H1 (cell line): ENCODE data around the gene WDR41. TPM values are rescaled to one million over a fixed set of nuclear protein-coding genes. Genes with fewer than 3 reads are reported as not detected.

Experiments used
- CTCF ChIA-PET: fragments of 300-600 bp; sonication (Branson Sonifier 250); formaldehyde crosslinking; loops from one replicate; lab custom pipeline; 2021; ENCODE audit not compliant: partially characterized antibody; lab: Charles Lee
- POLR2A ChIA-PET: fragments of 300-600 bp; sonication (Branson Sonifier 250); formaldehyde crosslinking; loops from one replicate; lab custom pipeline; 2021; ENCODE audit warnings: inconsistent platforms; ENCODE audit not compliant: partially characterized antibody; lab: Charles Lee
- DNase-seq, 2 experiments: peaks; one replicate each; pipeline versions ENCODE4 v3.0.0 to v3.0.0-alpha.2; 2010 to 2022; ENCODE audit warnings: low spot score in 2 of 2, low read depth in 1 of 2, mixed read lengths in 1 of 2
- FAIRE-seq: peaks from 2 replicates; lab custom pipeline; 2011; peaks lifted over from hg19 to GRCh38; lab: Jason Lieb, UNC
- H2AFZ ChIP-seq: 2 replicates; pipeline ENCODE4 v1.8.1; 2012; ENCODE audit warnings: low read length, inconsistent platforms
- H2AK5ac ChIP-seq: 2 replicates; pipeline ENCODE4 v1.6.1; 2013; ENCODE audit warnings: low read depth, low read length
- H2BK120ac ChIP-seq: replicated peaks from 2 replicates; pipeline ENCODE3; 2013; ENCODE audit warnings: low read depth, low read length, inconsistent platforms
- H2BK12ac ChIP-seq: 2 replicates; pipeline ENCODE4 v1.6.1; 2013; ENCODE audit warnings: low read depth, low read length
- H2BK15ac ChIP-seq: 2 replicates; pipeline ENCODE4 v1.6.1; 2013; ENCODE audit warnings: low read length
- H2BK20ac ChIP-seq: 2 replicates; pipeline ENCODE4 v1.6.1; 2013; ENCODE audit warnings: low read length
- H2BK5ac ChIP-seq: 2 replicates; pipeline ENCODE4 v1.6.1; 2013; ENCODE audit warnings: low read depth, low read length
- H3K14ac ChIP-seq: 2 replicates; pipeline ENCODE4 v1.6.1; 2013; ENCODE audit warnings: inconsistent platforms; ENCODE audit not compliant: insufficient read length
- H3K18ac ChIP-seq: 2 replicates; pipeline ENCODE4 v1.6.1; 2013; ENCODE audit warnings: low read length; ENCODE audit errors: extremely low read depth
- H3K23ac ChIP-seq: 2 replicates; pipeline ENCODE4 v1.6.1; 2013; ENCODE audit warnings: inconsistent platforms; ENCODE audit not compliant: insufficient read length
- H3K23me2 ChIP-seq: 2 replicates; pipeline ENCODE4 v1.6.1; 2013; ENCODE audit warnings: low read depth, low read length
- H3K27ac ChIP-seq: 2 replicates; pipeline ENCODE4 v1.6.1; 2011; ENCODE audit warnings: low read depth, low read length, inconsistent platforms
- H3K27me3 ChIP-seq, 4 experiments: replicated peaks in 1 of 4; 1 replicate in 1 of 4; 2 replicates in 3 of 4; pipeline versions ENCODE4 v1.6.1 to v1.8.1; 2011 to 2013; ENCODE audit warnings: low read length in 3 of 4, mild to moderate bottlenecking in 3 of 4, inconsistent platforms in 2 of 4, mixed read lengths in 2 of 4, moderate library complexity in 1 of 4; ENCODE audit not compliant: control insufficient read depth in 3 of 4, insufficient read depth in 3 of 4; ENCODE audit errors: extremely low read depth in 1 of 4
- H3K36me3 ChIP-seq, 4 experiments: 2 replicates each; pipeline versions ENCODE4 v1.6.1 to v1.8.1; 2011 to 2013; ENCODE audit warnings: mild to moderate bottlenecking in 4 of 4, low read length in 3 of 4, moderate library complexity in 2 of 4, control low read depth in 1 of 4, inconsistent platforms in 1 of 4; ENCODE audit not compliant: insufficient read depth in 4 of 4, control insufficient read depth in 2 of 4
- H3K4ac ChIP-seq: replicated peaks from 2 replicates; pipeline ENCODE3; 2013; ENCODE audit warnings: low read length, low read depth, mixed read lengths, inconsistent platforms; ENCODE audit not compliant: insufficient read length
- H3K4me1 ChIP-seq, 4 experiments: replicated peaks in 1 of 4; 1 replicate in 1 of 4; 2 replicates in 3 of 4; pipeline versions ENCODE4 v1.6.1 to v1.8.1; 2011 to 2013; ENCODE audit warnings: low read length in 3 of 4, inconsistent platforms in 2 of 4, mixed read lengths in 1 of 4; ENCODE audit not compliant: insufficient read depth in 4 of 4, control insufficient read depth in 3 of 4
- H3K4me2 ChIP-seq, 2 experiments: 2 replicates each; pipeline versions ENCODE4 v1.6.1 to v1.8.1; 2011 to 2013; ENCODE audit warnings: low read depth in 2 of 2, low read length in 2 of 2, control low read depth in 1 of 2, inconsistent platforms in 1 of 2, mild to moderate bottlenecking in 1 of 2; ENCODE audit not compliant: insufficient read depth in 1 of 2
- H3K4me3 ChIP-seq, 4 experiments: fragments of 200-600, 300-600 bp in 1 of 4; sonication (generic), shearing (Covaris generic), sonication (Bioruptor Twin) in 1 of 4; 2 replicates each; pipeline versions ENCODE4 v1.5.1 to v1.8.1; 2011 to 2016; ENCODE audit warnings: low read length in 4 of 4, low read depth in 3 of 4, control low read depth in 2 of 4, inconsistent platforms in 2 of 4, mild to moderate bottlenecking in 2 of 4, mixed read lengths in 1 of 4, moderate library complexity in 1 of 4; ENCODE audit not compliant: insufficient read depth in 2 of 4; ENCODE audit errors: extremely low read depth in 1 of 4
- H3K56ac ChIP-seq: replicated peaks from 2 replicates; pipeline ENCODE3; 2013; ENCODE audit warnings: low read depth, mild to moderate bottlenecking, mixed read lengths, low read length, inconsistent platforms; ENCODE audit not compliant: insufficient read length
- H3K79me1 ChIP-seq: 2 replicates; pipeline ENCODE4 v1.6.1; 2013; ENCODE audit warnings: low read depth, low read length, control low read depth
- H3K79me2 ChIP-seq, 2 experiments: 2 replicates each; pipeline versions ENCODE4 v1.6.1 to v1.8.1; 2012 to 2013; ENCODE audit warnings: low read length in 2 of 2, mild to moderate bottlenecking in 2 of 2, inconsistent platforms in 1 of 2; ENCODE audit not compliant: insufficient read depth in 2 of 2, control insufficient read depth in 1 of 2
- H3K9ac ChIP-seq, 4 experiments: replicated peaks in 1 of 4; 1 replicate in 1 of 4; 2 replicates in 3 of 4; pipeline versions ENCODE4 v1.6.1 to v1.8.1; 2011 to 2013; ENCODE audit warnings: low read depth in 3 of 4, low read length in 3 of 4, control low read depth in 2 of 4, mild to moderate bottlenecking in 2 of 4, moderate library complexity in 2 of 4, inconsistent platforms in 1 of 4; ENCODE audit errors: extremely low read depth in 1 of 4
- H3K9me3 ChIP-seq, 2 experiments: 2 replicates each; pipeline versions ENCODE4 v1.6.1 to v1.8.1; 2012 to 2013; ENCODE audit warnings: mild to moderate bottlenecking in 2 of 2, moderate library complexity in 2 of 2, control low read depth in 1 of 2, inconsistent platforms in 1 of 2, low read depth in 1 of 2, low read length in 1 of 2, mixed read lengths in 1 of 2; ENCODE audit not compliant: insufficient read depth in 2 of 2
- H4K20me1 ChIP-seq, 2 experiments: replicated peaks in 1 of 2; 2 replicates each; pipeline versions ENCODE3 to v1.8.1; 2011 to 2013; ENCODE audit warnings: inconsistent platforms in 2 of 2, low read length in 2 of 2, mild to moderate bottlenecking in 1 of 2; ENCODE audit not compliant: insufficient read depth in 2 of 2, control insufficient read depth in 1 of 2
- H4K5ac ChIP-seq: 2 replicates; pipeline ENCODE4 v1.6.1; 2013; ENCODE audit warnings: low read length, low read depth, mixed read lengths, inconsistent platforms; ENCODE audit not compliant: insufficient read length
- H4K8ac ChIP-seq: 2 replicates; pipeline ENCODE4 v1.8.0; 2013; ENCODE audit warnings: mild to moderate bottlenecking, moderate library complexity, low read length, inconsistent platforms; ENCODE audit not compliant: insufficient read depth; ENCODE audit errors: extremely low read depth
- H4K91ac ChIP-seq: replicated peaks from 2 replicates; pipeline ENCODE3; 2013; ENCODE audit warnings: low read length, mixed read lengths, inconsistent platforms; ENCODE audit not compliant: insufficient read length
- CHD1 ChIP-seq: IDR thresholded peaks from 2 replicates; pipeline ENCODE4 v1.6.1; 2012; ENCODE audit warnings: low read depth, low read length, improper control_type of control experiment
- NRF1 ChIP-seq: IDR thresholded peaks from 2 replicates; pipeline ENCODE4 v1.6.1; 2011; ENCODE audit warnings: mild to moderate bottlenecking, low read depth, low read length, improper control_type of control experiment
- POLR2A ChIP-seq, 2 experiments: IDR thresholded peaks; 1 replicate in 1 of 2; 2 replicates in 1 of 2; pipeline ENCODE4 v1.6.1; 2011; ENCODE audit warnings: low read depth in 2 of 2, low read length in 2 of 2, mild to moderate bottlenecking in 2 of 2; ENCODE audit errors: control extremely low read depth in 1 of 2
- SP1 ChIP-seq: IDR thresholded peaks from 2 replicates; pipeline ENCODE4 v1.6.1; 2011; ENCODE audit warnings: low read depth, low read length
- WGBS, 2 experiments: shearing (Covaris generic) in 1 of 2; methylation state at CpG; one replicate each; pipeline versions ENCODE4 v1.1.6 to v1.1.7; 2013 to 2015; ENCODE audit warnings: low lambda C conversion rate in 2 of 2, mixed read lengths in 2 of 2, inconsistent platforms in 1 of 2, low coverage in 1 of 2, missing lambda C conversion rate in 1 of 2; ENCODE audit not compliant: insufficient replicate concordance in 2 of 2, insufficient coverage in 1 of 2, insufficient read length in 1 of 2; ENCODE audit errors: extremely low coverage in 1 of 2, missing lambda C conversion rate in 1 of 2; 5-methylcytosine and 5-hydroxymethylcytosine counted together
- polyA plus RNA-seq, 7 experiments: library from polyadenylated mRNA; depleted of rRNA in 3 of 7; stranded (reverse) in 5 of 7; unstranded in 2 of 7; fragments of >200 nt in 5 of 7; fragments of 200-250 nt in 2 of 7; gene quantifications; 1 replicate in 5 of 7; 2 replicates in 1 of 7; 4 replicates in 1 of 7; pipeline versions ENCODE4 v1.2.1 to v1.2.3, GENCODE V29; 2011 to 2013; ENCODE audit warnings: missing spikeins in 2 of 7, mixed read lengths in 2 of 7
- total RNA-seq: library from RNA; stranded (reverse); fragmentation: NEBNext Ultra II Directional; extraction: Animal tissue kit (Norgen Biotek cat#: 25700); gene quantifications from 2 replicates; pipeline ENCODE4 v1.2.1, GENCODE V29; 2021

The WDR41 gene
- total and polyA plus RNA-seq, 2 of the 8 experiments (the other 6 are each of a cell fraction or from before 2014, with no cell fraction given), result 16.4 to 44.9 TPM

DNA sequence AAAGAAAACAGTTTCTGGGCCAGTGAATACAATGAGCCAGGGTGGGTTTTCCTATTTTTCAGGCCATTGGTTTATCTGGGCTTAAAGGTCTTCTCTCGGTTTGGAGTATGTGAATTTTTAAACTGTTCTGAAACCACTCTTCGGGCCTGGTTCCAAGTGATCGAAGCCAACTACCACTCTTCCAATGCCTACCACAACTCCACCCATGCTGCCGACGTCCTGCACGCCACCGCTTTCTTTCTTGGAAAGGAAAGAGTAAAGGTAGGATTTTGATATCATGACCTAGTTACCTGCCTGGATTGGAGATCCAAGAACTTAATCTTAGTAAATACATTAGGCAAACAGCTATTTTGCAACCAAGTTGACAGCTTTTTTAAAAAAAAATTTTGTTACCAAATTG, 79.1 kb downstream of the WDR41 start:
- Histone ChIP-seq H3K36me3 (no peaks in the 10 kb centered on the region), H3K4ac (no peak overlapping the region), H2AFZ (no peak overlapping the region), H3K9ac (no peak overlapping the region), H3K4me2 (no peak overlapping the region), H4K8ac (no peak overlapping the region), H4K5ac (no peak overlapping the region), H2BK12ac (no peak overlapping the region), H2BK20ac (no peak overlapping the region), H3K9me3 (no peaks in the 10 kb centered on the region), H3K56ac (no peak overlapping the region), H3K23me2 (no peaks in the 10 kb centered on the region), H2BK15ac (no peak overlapping the region), H3K79me2 (no peaks in the 10 kb centered on the region), H3K79me1 (no peaks in the 10 kb centered on the region), H2BK5ac (no peak overlapping the region), H3K27ac (no peak overlapping the region), H2BK120ac (no peak overlapping the region), H2AK5ac (no peak overlapping the region), H3K18ac (no peak overlapping the region), H3K4me1 (no peaks in the 10 kb centered on the region), H3K27me3 (0 out of 7 replicates have a peak, but pooled peaks cover 0 to 2% (median 0%) of the 10 kb centered on the region in 4 experiments), H4K20me1 (no peaks in the 10 kb centered on the region), H3K14ac (no peak overlapping the region), H3K4me3 (no peak overlapping the region), H4K91ac (no peak overlapping the region), H3K23ac (no peak overlapping the region)
- TF ChIP-seq POLR2A (IDR thresholded peaks at IDR 0.05; ENCODE audit: control extremely low read depth in 1 of 2, low read depth in 2 of 2, low read length in 2 of 2), result no peak
- no peak for TF ChIP-seq CHD1
- TF ChIP-seq SP1, result no peak
- no peak for TF ChIP-seq NRF1
- DNase-seq (no peak), FAIRE-seq (no peak)
- POLR2A ChIA-PET, result no interaction called here
- CTCF ChIA-PET, result interaction anchor here (0.7 to 2.3 kb wide), 5 partner anchors 9 to 35 kb away, joined by 3 to 6 read pairs (median 4); no protein-coding TSS in a partner anchor
- WGBS, 2 experiments, result 92% methylated on average over 7 of the region's 7 CpGs; no CpG with 5 or more reads in 1 of the 2 experiments
